Measurements from ENCODE around the gene MYCN. TPM values are rescaled to one million over a fixed set of nuclear protein-coding genes. Genes with fewer than 3 reads are reported as not detected.
"Not testable (repeated sequence)": the region's sequence is repeated elsewhere in the genome, so short reads cannot be mapped to it uniquely, and the experiment has no call there.

MYCN gene
- total RNA-seq, 1 donor from 2014 or later: not detected

DNA sequence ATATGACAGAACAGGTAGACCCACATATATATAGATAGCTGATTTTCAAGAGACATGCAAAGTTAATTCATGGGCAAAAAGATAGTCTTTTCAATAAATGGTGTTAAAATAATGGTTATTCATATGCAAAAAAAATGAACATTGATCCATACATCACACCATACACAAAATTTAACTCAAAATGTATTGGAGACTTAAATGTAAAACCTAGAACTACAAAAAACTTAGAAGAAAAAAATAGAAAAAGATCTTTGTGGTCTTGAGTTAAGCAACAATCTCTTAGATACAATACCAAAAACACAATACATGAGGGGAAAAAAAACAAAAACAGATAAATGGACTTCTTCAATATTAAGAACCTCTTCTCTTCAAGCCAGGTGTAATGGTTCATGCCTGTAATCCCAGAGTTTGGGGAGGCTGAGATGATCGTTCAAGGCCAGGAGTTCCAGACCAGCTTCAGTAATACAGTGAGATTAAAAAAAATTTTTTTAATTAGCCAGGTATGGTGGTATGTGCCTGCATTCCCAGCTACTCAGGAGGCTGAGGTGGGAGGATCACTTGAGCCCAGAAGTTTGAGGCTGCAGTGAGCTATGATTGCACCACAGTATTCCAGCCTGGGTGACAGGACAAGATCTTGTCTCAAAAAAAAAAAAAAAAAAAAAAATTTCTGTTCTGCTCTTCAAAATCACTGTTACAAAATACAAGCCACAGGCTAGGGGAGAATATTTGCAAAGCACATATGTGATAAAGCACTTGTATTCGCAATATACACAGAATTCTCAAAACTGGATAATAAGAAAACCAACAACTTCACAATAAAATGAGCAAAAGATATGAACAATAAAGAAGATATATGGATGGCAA lies 32.7 kb upstream of the MYCN start:
- DNase-seq (ENCODE audit: low read depth): no peak

DNA sequence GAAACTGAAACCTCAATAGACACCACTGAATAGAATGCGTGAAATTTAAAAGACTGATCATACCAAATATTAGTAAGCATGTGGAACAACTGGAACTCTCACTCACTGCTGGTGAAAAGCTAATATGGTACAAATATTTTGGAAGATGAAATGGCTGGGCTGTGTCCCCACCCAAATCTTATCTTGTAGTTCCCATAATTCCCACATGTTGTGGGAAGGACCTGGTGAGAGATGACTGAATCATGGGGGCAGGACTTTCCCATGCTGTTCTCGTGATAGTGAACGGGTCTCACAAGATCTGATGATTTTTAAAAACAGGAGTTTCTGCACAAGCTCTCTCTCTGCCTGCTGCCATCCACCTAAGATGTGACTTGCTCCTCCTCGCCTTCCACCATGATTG lies 32.0 kb upstream of the MYCN start:
- DNase-seq (ENCODE audit: low read depth): no peak

DNA sequence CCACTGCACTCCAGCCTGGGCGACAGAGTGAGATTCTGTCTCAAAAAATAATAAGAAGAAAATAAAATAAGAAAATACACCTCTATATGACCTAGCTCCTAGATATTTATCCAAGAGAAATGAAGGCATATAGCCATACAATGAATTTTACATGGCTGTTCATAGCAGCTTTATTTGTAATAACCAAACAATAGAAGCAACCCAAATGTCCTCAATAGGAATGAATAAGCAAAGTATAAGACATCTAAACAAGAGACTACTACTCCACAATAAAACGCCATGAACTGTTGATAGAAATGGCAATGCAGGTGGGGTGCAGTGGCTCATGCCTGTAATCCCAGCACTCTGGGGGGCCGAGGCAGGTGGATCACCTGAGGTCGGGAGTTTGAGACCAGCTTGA lies 31.2 kb upstream of the MYCN start:
- no peak for DNase-seq (ENCODE audit: low read depth)

DNA sequence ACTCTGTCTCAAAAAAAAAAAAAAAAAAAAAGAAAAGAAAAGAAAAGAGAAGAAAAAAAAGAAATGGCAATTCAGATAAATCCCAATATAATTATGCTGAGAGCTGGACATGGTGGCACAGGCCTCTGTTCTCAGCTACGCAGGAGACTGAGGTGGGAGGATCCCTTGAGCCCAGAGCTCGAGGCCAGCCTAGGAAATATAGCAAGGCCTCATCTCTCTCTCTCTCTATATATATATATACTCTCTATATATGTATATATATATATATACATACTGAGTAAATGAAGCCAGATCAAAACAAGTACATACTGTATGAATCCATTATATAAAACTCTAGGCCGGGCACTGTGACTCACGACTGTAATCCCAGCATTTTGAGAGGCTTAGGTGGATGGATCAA lies 30.6 kb upstream of the MYCN start:
- no peak for DNase-seq (ENCODE audit: low read depth)

DNA sequence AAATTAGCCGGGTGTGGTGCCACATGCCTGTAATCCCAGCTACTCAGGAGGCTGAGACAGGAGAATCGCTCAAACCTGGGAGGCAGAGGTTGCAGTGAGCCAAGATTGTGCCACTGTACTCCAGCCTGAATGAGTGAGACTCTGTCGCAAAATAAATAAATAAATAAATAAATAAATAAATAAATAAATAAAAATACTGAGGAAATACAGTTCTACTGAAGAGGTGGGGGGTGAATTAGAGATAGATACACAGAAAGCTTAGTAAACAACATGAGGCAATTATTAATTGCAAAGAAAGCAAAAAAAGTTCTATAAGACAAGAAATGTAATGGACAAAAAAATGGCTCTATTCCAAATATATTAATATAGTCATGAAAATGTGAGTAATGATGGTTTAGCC lies 29.1 kb upstream of the MYCN start:
- DNase-seq (ENCODE audit: low read depth): not testable (repeated sequence)

DNA sequence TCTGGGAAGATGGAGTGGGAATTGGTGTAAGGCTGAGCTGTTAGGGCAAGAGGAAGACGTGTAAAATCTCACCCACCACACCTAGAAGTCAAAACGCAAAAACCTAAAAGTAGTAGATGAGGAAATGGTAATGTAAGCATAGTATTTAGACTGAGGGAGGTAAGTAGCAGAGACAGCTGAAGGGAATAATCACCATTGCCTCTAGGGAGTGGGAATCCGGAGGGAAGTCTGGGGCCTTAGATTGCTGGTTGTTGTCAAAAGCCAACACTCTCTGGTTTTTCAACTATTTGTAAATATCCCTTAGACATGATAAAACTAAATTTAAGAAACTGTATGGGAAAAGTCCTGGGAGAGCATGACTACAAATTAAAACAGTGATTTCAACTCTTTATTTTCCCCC lies 28.7 kb upstream of the MYCN start:
- no peak for DNase-seq (ENCODE audit: low read depth)

DNA sequence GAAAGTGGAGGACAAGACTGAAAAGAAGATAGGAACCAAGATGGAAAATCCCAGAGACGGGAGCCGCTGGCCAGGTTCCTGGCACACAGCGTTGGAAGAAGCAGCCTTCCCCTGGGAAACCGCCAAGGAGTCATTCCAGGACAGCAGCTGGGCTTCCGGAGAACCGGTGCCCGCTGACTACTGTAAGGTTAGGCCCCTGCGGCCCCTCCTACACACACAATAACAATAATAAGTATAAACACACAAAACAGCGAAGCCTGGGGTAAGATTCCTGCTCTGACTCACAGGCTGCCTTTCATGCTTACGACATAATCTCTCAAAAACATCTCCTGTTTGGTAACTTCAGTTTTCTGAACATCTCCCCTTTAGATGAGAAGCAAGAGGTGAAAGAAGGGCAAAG lies 28.1 kb upstream of the MYCN start:
- DNase-seq (ENCODE audit: low read depth): peak; percentile 95

DNA sequence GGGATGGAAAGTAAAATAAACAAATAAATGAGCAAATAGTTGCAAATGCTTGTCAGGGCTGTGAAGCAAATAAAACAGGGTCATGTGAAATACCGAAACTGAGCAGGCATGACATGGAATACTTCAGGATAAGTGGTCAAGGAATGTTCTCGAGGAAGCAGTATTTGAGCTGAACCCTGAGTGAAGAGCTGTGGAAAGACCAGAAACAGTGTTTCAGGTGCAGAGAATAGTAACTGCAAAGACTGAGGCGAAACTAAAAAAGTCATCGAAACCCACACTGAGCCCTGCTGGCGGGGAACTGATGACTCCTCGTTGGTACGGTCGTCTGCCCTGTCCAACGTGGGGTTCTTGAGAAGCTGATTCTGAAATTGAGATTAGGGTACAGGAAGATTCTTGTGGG lies 27.2 kb upstream of the MYCN start:
- peak; percentile 69 for DNase-seq (ENCODE audit: low read depth)

DNA sequence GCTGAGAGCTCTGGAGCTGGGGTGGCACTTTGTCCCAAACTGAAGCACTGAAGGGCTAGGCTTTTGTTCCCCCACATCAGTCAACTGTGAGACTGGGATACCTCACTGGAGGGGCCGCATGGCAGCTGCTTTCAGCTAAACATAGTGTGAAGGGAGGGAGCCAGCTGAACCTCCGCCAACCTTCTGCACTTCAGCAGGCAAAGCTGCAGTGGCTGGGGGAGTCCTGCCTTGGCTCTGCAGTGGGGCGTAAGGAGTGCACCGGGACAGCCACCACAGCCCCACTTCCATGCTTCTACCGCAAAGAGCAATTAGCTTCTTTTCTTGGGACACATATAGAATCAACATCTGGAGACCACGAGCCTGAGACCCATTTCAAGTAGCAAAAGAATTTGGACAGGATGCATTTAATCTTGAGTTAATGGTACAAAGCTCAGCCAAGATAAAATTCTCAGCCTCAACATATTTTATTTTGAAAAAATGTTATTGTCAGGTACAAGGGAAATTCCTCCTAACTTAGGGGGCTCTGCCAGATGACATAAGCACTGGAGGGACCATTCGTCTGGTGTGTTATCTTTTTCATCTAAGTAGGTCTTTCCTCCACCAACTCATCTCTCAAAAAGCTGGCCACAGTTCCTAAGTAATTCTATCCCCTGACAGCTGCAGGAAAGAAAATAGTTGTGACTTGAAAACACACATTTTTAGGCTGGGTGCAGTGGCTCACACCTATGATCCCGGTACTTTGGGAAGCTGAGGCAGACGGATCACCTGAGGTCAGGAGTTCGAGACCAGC lies 25.6 kb upstream of the MYCN start:
- DNase-seq (ENCODE audit: low read depth): no peak

DNA sequence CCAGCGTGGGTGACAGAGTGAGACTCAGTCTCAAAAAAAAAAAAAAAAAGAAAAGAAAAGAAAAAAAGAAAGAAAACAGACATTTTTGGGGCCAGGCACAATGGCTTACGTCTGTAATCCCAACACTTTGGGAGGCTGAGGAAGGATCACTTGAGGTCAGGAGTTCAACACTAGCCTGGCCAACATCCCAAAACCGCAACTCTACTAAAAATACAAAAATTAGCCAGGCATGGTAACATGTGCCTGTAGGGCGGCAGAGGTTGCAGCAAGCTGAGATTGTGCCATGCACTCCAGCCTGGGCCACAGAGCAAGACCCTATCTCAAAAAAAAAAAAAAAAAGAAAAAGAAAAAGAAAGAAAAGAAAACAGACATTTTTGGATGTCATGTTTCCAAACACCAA lies 24.8 kb upstream of the MYCN start:
- peak; percentile 45 for DNase-seq (ENCODE audit: low read depth)

DNA sequence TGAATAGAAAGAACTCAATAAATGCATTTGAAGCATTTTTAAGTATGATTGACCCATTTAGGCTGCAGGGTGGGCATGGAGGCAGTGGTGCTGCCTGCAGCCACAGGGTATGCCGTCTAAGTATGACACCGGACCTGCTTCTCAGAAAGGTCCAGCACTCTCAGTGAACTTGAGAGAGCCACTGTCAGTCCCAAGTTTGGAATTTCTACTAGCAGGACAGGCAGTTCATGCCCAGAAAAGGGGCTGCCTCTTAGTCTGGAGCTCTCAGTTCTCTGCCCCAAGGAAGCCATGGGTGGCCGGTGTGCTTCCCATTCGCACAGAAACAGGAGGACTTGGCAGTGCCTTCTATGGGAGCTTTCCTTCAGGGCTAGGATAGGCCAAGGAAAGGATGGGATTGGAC lies 24.0 kb upstream of the MYCN start:
- no peak for DNase-seq (ENCODE audit: low read depth)

DNA sequence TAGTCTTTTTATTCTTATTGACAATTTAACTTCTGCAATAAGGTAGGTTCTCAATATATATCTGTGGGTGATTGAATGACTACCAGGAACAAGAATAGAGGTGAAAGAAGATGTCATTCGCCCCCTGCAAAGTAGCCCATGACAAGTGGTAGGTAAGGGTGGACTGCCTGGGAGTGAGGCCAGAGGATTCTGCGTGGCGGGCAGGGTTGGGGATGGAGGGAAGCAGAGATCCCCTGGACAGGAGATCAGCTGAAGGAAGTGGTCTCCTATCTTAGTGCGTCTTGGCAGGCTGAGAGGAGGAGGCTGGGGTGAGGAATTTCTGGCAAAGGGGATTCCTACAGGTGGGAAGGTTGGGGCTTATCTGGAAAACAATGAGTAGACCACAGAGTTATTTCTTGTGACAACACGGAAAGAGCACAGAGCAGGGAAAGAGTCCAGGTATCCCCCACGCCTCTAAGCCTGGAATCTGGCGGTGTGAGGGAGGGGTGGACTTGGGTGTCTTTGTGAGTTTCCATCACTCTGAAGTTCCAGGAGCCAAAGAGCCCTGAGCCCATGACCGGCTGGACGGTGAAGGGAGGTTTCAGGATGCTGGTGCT lies 21.5 kb upstream of the MYCN start:
- DNase-seq (ENCODE audit: low read depth): no peak

DNA sequence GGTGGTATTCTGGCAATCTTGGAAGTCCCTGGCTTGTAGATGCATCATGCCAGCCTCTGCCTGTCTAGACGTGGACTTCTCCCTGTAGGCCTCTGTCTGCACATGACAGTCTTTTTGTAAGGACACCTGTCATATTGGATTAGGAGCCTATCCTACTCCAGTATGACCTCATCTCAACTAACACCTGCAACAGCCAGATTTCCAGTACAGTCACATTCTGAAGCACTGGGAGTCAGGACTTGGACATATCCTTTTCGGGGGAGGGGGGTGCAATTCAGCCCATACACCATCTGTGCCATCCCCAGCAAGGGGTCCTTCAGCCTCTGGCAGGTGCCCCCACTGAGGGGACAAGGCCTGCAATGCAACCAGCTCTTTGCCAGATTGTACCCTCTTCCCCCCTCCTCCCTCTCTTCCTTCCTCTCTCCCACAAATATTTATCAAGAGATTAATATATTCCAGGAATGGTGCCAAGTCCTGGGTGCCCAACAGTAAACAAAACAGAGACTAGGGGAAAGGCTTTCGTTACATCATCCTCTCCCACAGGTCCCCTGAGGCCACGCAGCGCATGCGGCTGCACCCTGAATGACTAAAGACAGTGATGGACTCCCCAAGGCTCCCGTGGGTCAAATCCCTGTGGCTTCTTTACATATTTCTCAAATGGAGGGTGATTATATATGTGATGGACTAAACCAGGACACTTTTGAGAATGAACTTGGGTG lies 20.5 kb upstream of the MYCN start:
- no peak for DNase-seq (ENCODE audit: low read depth)

DNA sequence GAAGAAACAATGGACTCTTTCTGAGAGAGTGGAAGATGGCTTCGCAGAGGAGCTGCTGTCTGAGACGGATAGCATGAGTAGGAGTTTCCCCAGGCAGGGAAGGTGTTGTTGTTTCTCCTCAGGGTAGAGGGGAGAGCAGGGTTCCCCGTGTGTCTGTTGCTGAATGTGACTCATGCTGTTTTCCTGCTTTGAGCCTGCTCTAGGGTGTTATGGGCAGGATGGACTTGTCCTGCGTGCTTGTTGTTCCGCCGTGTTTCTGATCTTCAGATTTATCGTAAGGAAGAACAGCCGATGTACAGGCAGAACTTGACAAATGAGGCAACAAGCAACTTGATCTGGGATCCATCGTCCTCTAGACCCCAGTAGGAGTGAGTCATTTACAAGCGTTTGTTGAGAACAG lies 19.7 kb upstream of the MYCN start:
- no peak for DNase-seq (ENCODE audit: low read depth)

DNA sequence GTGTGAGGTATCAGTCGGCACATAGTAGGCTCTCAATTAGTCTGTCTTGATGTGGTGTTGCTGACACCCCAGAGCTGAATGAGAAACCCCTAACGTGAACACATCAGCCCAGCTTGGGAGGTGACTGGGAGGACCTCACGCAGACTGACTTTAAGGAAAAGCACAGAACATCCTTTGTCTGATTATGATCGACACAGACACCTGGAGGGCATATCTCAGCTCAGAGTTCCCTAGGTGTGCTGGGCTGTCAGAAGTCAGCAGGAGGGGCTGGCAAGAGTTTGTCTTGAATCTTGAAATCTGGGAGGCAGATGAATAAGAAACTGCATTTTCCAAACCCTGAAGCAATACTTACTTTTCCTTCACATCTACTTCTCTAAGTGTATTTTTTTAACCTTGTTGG lies 16.8 kb upstream of the MYCN start:
- DNase-seq (ENCODE audit: low read depth): no peak

DNA sequence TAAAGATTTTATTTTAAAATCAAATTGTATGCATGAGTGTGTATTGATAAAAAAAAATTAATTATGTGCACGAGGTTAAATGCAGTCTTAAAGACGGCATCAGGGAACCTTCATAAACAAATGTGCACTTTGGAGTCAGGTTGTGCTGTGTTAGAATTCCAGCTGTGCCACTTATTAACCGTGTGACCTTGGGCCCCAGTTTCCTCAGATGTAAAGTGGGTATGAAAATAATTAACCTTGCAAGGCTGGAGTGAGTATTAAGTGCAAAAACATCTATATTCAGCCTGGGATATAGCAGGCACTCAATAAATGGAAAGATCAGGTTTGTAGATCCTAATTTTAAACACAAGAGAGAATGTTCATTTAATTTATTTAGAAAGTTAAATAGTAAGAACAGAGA lies 14.5 kb upstream of the MYCN start:
- DNase-seq (ENCODE audit: low read depth): no peak

DNA sequence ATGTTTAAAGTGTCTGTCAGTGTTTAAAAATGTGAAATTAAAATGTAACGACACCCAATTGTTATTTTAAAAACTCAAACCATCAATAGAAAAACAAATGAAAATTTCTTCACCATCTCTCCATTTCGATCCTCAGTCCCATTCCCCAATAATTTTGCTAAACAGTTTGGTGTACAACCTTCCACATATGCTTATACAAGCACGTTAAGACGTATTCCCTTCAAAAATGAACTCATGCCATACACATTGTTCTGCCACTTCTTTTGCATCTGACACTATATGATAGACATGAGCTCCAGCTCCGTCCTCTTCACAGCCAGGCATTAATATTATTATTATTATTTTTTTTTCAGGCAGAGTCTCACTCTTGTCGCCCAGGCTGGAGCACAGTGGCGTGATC lies 14.1 kb upstream of the MYCN start:
- no peak for DNase-seq (ENCODE audit: low read depth)

DNA sequence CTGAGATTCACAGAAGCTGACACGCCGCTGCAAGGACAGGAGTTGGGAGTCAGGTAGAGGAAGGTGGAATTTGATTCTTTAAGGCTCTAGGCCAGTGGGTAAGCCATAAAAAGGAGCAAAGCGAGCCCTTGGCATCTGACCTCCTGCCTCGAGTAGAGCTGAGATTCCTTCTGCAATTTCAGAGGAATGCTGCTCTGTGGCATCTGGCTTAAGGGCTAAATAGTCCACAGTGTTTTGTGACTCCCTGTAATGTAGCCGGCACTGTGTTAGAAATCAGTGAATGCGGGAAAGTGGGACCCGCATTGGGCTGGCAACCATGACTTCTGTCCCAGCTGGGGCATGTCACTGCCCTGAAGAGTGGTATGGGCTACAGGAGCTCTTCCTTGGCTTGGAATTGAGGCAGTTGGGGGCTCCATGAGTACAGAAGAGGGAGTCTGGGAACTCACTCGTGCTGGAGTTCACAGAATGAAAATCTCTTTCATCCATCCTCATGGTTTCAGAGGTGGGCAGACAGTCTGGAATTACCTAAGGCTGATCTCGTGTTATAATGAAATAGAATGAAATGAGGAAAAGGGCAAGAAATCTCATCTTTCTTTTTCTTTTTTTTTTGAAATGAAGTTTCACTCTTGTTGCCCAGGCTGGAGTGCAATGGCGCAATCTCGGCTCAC lies 12.7 kb upstream of the MYCN start:
- DNase-seq (ENCODE audit: low read depth): no peak

DNA sequence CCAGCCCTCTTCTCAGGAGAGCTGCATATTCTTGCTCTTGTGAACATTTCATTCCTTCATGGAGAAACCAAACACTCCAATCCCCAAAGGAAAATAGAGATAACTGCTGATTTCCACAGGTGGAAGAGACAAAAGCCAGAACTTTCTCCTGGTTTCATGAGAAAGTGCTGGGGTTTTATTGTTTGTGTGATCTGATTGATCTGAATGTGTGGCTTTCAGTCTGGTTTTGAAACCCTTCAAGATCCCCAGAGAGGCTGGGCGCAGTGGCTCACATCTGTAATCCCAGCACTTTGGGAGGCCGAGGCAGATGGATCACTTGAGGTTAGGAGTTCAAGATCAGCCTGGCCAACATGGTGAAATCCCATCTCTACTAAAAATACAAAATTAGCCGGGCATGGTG lies 11.3 kb upstream of the MYCN start:
- DNase-seq (ENCODE audit: low read depth): not testable (repeated sequence)

DNA sequence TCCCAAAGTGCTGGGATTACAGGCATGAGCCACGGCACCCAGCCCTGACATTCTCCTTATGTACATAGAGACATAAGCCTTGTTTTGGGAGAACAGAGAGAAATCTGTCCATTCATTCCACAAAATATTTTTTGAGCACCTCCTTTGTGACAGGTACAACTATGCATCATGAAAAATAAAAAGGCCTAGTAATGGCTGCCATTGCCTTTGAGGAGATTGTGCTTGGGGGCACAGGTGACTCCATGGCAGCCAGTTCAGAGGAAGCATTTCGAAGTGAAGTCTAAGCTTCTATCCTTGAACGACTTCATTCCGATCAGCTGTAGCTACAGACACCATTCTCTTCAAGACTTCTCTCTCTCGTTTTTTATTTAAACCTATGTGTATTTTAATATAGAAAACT lies 10.5 kb upstream of the MYCN start:
- DNase-seq (ENCODE audit: low read depth): no peak

DNA sequence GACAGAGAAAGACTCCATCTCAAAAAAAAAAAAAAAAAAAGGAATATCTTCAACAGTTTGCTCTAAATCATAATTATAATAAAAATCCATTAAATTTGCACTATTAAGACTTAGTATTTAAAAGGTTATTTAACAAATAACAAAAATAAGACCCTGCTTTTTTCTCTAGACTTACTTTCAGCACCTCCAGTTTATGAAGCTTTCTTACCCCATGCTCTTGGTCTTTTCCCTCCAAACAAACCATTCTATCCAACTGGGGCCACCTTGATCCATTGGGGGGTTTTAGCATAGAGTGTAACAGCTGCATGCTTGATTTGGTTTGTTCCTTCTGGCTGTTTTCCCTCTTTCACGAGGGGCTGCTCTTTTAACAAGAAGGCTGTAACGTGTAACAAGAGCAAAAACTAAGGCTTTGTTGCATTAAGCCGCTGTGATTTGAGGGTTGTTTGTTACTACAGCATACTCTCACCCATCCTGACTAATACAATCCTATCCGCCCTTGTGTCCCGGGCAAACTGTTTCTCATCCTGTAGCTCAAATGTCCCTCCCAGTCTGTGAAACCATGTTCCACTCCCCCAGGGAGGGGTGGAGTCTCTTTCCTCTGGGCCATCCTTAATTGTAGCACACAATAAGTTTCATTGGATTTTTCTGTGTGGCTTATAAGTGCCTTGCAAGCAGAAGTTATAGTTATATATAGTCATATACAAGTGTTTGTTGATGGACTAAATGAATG lies 9.6 kb upstream of the MYCN start:
- DNase-seq (ENCODE audit: low read depth): no peak
